ENCODE measurements around the gene WFIKKN2.

The WFIKKN2 gene

DNA sequence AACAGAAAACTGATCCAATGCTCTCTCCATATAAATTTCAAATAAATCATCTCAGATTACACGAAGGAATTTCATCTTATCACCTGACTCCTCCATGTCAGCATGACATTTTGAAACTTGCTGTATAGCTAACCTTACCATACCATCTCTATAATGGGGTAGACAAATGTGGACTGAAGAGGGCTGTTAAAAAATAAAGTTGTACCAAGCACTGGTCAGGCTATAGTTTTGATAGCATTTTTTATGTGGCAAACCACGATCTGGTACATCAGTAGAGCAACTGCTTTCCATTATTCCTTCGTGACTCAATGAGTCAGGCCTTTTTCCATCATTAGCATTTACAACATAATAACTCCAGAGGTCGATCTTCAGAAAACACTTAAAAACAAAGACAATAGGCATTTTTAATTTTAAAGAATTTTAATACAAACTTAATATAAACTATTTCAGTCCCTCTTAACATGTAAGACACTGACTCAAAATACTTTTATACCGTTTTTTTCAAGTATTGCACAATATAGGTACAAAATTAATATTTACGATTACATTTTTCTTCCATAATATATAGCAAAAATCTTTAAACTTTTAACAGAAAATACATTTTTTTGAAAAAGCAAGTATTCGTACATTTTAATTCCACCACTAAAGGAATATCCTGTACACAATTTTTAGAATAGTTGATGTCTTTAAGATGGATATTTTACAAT, 26.6 kb downstream of the WFIKKN2 start:
- Histone ChIP-seq H3K27me3 (ENCODE audit: control insufficient read depth in 1 of 2, insufficient read depth in 2 of 2, low read length in 2 of 2) (no peaks in the 10 kb centered on the region), H3K27ac (ENCODE audit: low read depth, low read length) (peak overlapping the region; percentile 20), H3K9me3 (ENCODE audit: low read length) (no peaks in the 10 kb centered on the region), H3K4me3 (ENCODE audit: low read depth in 1 of 2, low read length in 2 of 2) (no peak overlapping the region), H3K4me1 (ENCODE audit: insufficient read depth, low read length) (peaks cover 34% of the 10 kb centered on the region), H3K9ac (ENCODE audit: low read length) (no peak overlapping the region), H3K36me3 (ENCODE audit: insufficient read depth, low read length) (peaks cover 25% of the 10 kb centered on the region)

GRCh38 chr17:50863221-50863843, 27.9 kb downstream of the WFIKKN2 start:
- Histone ChIP-seq H3K9me3 (ENCODE audit: low read length) (no peaks in the 10 kb centered on the region), H3K4me3 (ENCODE audit: low read depth in 1 of 2, low read length in 2 of 2) (peak overlapping the region; percentile 9 to 60), H3K36me3 (ENCODE audit: insufficient read depth, low read length) (peaks cover 25% of the 10 kb centered on the region), H3K27ac (ENCODE audit: low read depth, low read length) (peak overlapping the region; percentile 91), H3K4me1 (ENCODE audit: insufficient read depth, low read length) (peaks cover 40% of the 10 kb centered on the region), H3K9ac (ENCODE audit: low read length) (peak overlapping the region; percentile 97), H3K27me3 (ENCODE audit: control insufficient read depth in 1 of 2, insufficient read depth in 2 of 2, low read length in 2 of 2) (no peaks in the 10 kb centered on the region)

- H3K27ac ChIP-seq (ENCODE audit: low read depth, low read length): peak overlapping the region; percentile 91
- H3K4me1 ChIP-seq (ENCODE audit: insufficient read depth, low read length): peaks cover 46% of the 10 kb centered on the region
- no peaks in the 10 kb centered on the region for H3K9me3 ChIP-seq (ENCODE audit: low read length)
- no peaks in the 10 kb centered on the region for H3K27me3 ChIP-seq (ENCODE audit: control insufficient read depth in 1 of 2, insufficient read depth in 2 of 2, low read length in 2 of 2)
- H3K9ac ChIP-seq (ENCODE audit: low read length): peak overlapping the region; percentile 97
- H3K36me3 ChIP-seq (ENCODE audit: insufficient read depth, low read length): peaks cover 25% of the 10 kb centered on the region
- H3K4me3 ChIP-seq (ENCODE audit: low read depth in 1 of 2, low read length in 2 of 2): peak overlapping the region; percentile 9 to 77
Observed at GRCh38 chr17:50863931-50864330, 28.5 kb downstream of the WFIKKN2 start.

DNA sequence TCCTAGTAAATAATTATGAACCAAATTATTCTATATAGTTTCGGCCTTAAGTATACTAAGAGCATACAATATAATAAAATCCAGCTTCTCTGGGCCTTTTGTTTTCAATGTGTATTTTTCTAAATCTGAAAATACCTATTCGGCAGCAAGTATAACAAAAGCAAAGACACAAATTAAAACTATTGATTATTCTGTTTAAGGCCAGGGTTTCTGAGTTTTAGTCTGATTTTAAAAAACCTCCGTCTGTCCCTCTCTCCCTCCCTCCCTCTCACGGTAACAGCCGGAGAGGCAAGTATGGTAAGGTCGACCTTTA, 29.3 kb downstream of the WFIKKN2 start:
- Histone ChIP-seq H3K27me3 (ENCODE audit: control insufficient read depth in 1 of 2, insufficient read depth in 2 of 2, low read length in 2 of 2) (no peaks in the 10 kb centered on the region), H3K4me3 (ENCODE audit: low read depth in 1 of 2, low read length in 2 of 2) (peak overlapping the region; percentile 77 to 97), H3K36me3 (ENCODE audit: insufficient read depth, low read length) (peaks cover 25% of the 10 kb centered on the region), H3K27ac (ENCODE audit: low read depth, low read length) (peak overlapping the region; percentile 91), H3K9ac (ENCODE audit: low read length) (peak overlapping the region; percentile 97), H3K9me3 (ENCODE audit: low read length) (no peaks in the 10 kb centered on the region), H3K4me1 (ENCODE audit: insufficient read depth, low read length) (peaks cover 49% of the 10 kb centered on the region)

GRCh38 chr17:50865060-50865867, 29.9 kb downstream of the WFIKKN2 start:
- no peaks in the 10 kb centered on the region for H3K27me3 ChIP-seq (ENCODE audit: control insufficient read depth in 1 of 2, insufficient read depth in 2 of 2, low read length in 2 of 2)
- peaks cover 49% of the 10 kb centered on the region for H3K4me1 ChIP-seq (ENCODE audit: insufficient read depth, low read length)
- peak overlapping the region; percentile 97 for H3K9ac ChIP-seq (ENCODE audit: low read length)
- no peaks in the 10 kb centered on the region for H3K9me3 ChIP-seq (ENCODE audit: low read length)
- H3K36me3 ChIP-seq (ENCODE audit: insufficient read depth, low read length): peaks cover 25% of the 10 kb centered on the region
- peak overlapping the region; percentile 77 to 97 for H3K4me3 ChIP-seq (ENCODE audit: low read depth in 1 of 2, low read length in 2 of 2)
- peak overlapping the region; percentile 91 for H3K27ac ChIP-seq (ENCODE audit: low read depth, low read length)

DNA sequence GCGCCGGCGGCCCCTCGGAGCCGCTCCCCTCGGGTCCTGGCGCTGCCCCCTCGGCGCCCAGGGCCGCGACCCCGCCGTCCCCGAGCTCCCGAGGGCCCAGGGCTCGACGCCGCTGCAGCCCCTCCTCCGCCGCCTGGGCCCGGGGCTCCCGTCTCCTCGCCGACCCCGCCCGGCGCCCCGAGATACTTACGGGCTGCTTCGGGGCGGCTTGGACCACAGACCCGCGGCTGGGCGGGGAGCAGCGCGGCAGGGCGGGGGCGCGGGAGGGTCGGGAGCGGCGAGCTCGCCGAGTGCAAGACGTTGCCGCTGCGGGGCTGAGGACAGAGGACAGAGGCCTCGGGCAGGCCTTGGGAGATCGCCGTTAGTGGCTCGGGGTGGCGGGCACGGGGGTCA, 30.5 kb downstream of the WFIKKN2 start:
- no peaks in the 10 kb centered on the region for H3K27me3 ChIP-seq (ENCODE audit: control insufficient read depth in 1 of 2, insufficient read depth in 2 of 2, low read length in 2 of 2)
- H3K36me3 ChIP-seq (ENCODE audit: insufficient read depth, low read length): peaks cover 25% of the 10 kb centered on the region
- no peaks in the 10 kb centered on the region for H3K9me3 ChIP-seq (ENCODE audit: low read length)
- H3K27ac ChIP-seq (ENCODE audit: low read depth, low read length): peak overlapping the region; percentile 91
- H3K4me1 ChIP-seq (ENCODE audit: insufficient read depth, low read length): peaks cover 45% of the 10 kb centered on the region
- peak overlapping the region; percentile 77 to 97 for H3K4me3 ChIP-seq (ENCODE audit: low read depth in 1 of 2, low read length in 2 of 2)
- H3K9ac ChIP-seq (ENCODE audit: low read length): peak overlapping the region; percentile 97

GRCh38 chr17:50866261-50866949, 31.0 kb downstream of the WFIKKN2 start, which contains the start of gene TOB1:
Gene TOB1, minus strand, starts transcription at chr17:50866354. Its CDS starts 2,337 bp downstream, at chr17:50864017.
- H3K36me3 ChIP-seq (ENCODE audit: insufficient read depth, low read length): peaks cover 19% of the 10 kb centered on the region
- H3K9ac ChIP-seq (ENCODE audit: low read length): peak within 1 kb of the TSS; percentile 97
- H3K27me3 ChIP-seq (ENCODE audit: control insufficient read depth in 1 of 2, insufficient read depth in 2 of 2, low read length in 2 of 2): no peaks in the 10 kb centered on the region
- H3K4me1 ChIP-seq (ENCODE audit: insufficient read depth, low read length): peaks cover 40% of the 10 kb centered on the region
- H3K9me3 ChIP-seq (ENCODE audit: low read length): no peaks in the 10 kb centered on the region
- peak within 1 kb of the TSS; percentile 86 to 97 for H3K4me3 ChIP-seq (ENCODE audit: low read depth in 1 of 2, low read length in 2 of 2)
- peak within 1 kb of the TSS; percentile 97 for H3K27ac ChIP-seq (ENCODE audit: low read depth, low read length)

DNA sequence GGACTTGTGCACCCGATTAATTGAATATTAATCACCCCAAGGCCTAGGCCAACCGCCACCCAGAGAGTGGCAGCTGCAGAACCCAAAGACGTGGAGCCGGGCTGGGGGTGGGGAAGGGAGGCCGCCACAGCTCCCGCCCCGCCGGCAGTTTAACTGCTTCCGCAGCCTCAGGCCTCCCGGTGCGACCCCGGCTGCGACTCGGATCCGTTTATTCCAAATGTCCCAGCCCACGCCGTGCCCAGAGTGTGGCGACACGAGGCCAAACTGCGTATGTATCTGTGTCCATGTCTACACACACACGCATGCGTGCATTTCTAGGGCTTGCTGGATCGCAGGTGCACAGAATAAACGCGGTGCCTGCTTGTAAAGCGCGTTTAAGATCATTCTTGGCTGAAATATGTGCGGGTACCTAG, 31.6 kb downstream of the WFIKKN2 start:
- H3K36me3 ChIP-seq (ENCODE audit: insufficient read depth, low read length): peaks cover 14% of the 10 kb centered on the region
- peak overlapping the region; percentile 84 for H3K9ac ChIP-seq (ENCODE audit: low read length)
- H3K27ac ChIP-seq (ENCODE audit: low read depth, low read length): peak overlapping the region; percentile 97
- H3K27me3 ChIP-seq (ENCODE audit: control insufficient read depth in 1 of 2, insufficient read depth in 2 of 2, low read length in 2 of 2): no peaks in the 10 kb centered on the region
- H3K9me3 ChIP-seq (ENCODE audit: low read length): no peaks in the 10 kb centered on the region
- H3K4me1 ChIP-seq (ENCODE audit: insufficient read depth, low read length): peaks cover 35% of the 10 kb centered on the region
- H3K4me3 ChIP-seq (ENCODE audit: low read depth in 1 of 2, low read length in 2 of 2): peak overlapping the region; percentile 73 to 86

DNA sequence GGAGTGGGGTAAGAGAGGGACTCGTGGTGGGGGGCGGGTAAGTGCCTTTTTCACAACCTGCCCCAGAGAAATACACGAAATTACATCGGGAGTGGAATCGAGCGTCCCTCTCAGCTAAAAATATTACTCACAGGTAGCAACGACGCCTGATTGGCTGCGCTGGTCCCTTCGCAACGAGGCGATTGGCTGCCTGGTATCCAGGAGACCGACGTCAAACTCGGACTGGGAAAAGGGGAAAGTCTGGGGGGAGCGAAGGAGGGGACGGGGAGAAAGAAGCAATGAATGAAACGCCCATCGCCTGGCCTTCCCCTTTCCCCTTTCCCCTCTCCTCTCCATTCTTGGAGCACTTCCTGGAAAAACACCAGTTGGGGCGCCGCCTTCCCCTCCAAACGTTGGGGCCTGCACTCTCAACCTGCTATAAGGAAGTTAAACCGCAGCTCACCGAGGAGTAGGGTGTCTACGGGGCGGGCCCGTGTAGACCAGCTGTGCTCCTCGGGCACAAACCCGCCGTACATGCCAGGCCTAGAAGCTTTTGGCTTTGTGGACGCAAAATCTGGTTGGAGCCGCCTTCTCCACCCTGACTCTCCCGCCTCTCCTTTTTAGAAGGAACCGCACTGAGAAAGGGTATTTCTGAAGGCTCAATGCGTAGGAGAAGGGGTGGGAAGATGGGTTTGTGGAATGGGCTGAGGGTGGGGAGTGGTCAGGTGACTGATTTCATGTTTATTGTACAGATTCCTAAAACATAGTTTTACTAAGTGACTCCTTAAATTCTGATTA, 32.2 kb downstream of the WFIKKN2 start:
- H3K9ac ChIP-seq (ENCODE audit: low read length): peak overlapping the region; percentile 84
- H3K27me3 ChIP-seq (ENCODE audit: control insufficient read depth in 1 of 2, insufficient read depth in 2 of 2, low read length in 2 of 2): no peaks in the 10 kb centered on the region
- H3K4me3 ChIP-seq (ENCODE audit: low read depth in 1 of 2, low read length in 2 of 2): peak overlapping the region; percentile 73 to 86
- peak overlapping the region; percentile 97 for H3K27ac ChIP-seq (ENCODE audit: low read depth, low read length)
- peaks cover 36% of the 10 kb centered on the region for H3K4me1 ChIP-seq (ENCODE audit: insufficient read depth, low read length)
- no peaks in the 10 kb centered on the region for H3K9me3 ChIP-seq (ENCODE audit: low read length)
- peaks cover 13% of the 10 kb centered on the region for H3K36me3 ChIP-seq (ENCODE audit: insufficient read depth, low read length)

- peak overlapping the region; percentile 97 for H3K27ac ChIP-seq (ENCODE audit: low read depth, low read length)
- peaks cover 8% of the 10 kb centered on the region for H3K36me3 ChIP-seq (ENCODE audit: insufficient read depth, low read length)
- H3K4me3 ChIP-seq (ENCODE audit: low read depth in 1 of 2, low read length in 2 of 2): peak overlapping the region; percentile 73 to 86
- no peaks in the 10 kb centered on the region for H3K27me3 ChIP-seq (ENCODE audit: control insufficient read depth in 1 of 2, insufficient read depth in 2 of 2, low read length in 2 of 2)
- H3K9ac ChIP-seq (ENCODE audit: low read length): peak overlapping the region; percentile 84
- no peaks in the 10 kb centered on the region for H3K9me3 ChIP-seq (ENCODE audit: low read length)
- H3K4me1 ChIP-seq (ENCODE audit: insufficient read depth, low read length): peaks cover 36% of the 10 kb centered on the region
Observed at GRCh38 chr17:50868140-50868438, 32.7 kb downstream of the WFIKKN2 start.
